HG03280 (cell line): ENCODE data around the gene ENGASE.

ENCODE experiments used
- ATAC-seq: cut with Tn5 transposase; IDR thresholded peaks from one replicate; pipeline ENCODE4 v1.9.1; 2021; ENCODE audit warnings: mild to moderate bottlenecking, moderate library complexity; ENCODE audit not compliant: unreplicated experiment

Gene ENGASE

GRCh38 chr17:79091226-79091670 lies 16.6 kb downstream of the ENGASE start:
- no peak for ATAC-seq

- no peak for ATAC-seq
These were observed 17.9 kb downstream of the ENGASE start for GRCh38 chr17:79092567-79092966.

- no peak for ATAC-seq
These were observed 18.6 kb downstream of the ENGASE start for GRCh38 chr17:79093270-79093669.

- ATAC-seq: no peak
These were observed 19.6 kb downstream of the ENGASE start for GRCh38 chr17:79094261-79094660.

- no peak for ATAC-seq
These were observed 20.9 kb downstream of the ENGASE start for GRCh38 chr17:79095345-79096055.

GRCh38 chr17:79096477-79096876 lies 21.9 kb downstream of the ENGASE start:
- ATAC-seq: no peak

- ATAC-seq: no peak
These were observed 22.8 kb downstream of the ENGASE start for GRCh38 chr17:79097226-79098055.

GRCh38 chr17:79098282-79098867 lies 23.8 kb downstream of the ENGASE start:
- ATAC-seq: no peak

GRCh38 chr17:79100405-79100804 lies 25.8 kb downstream of the ENGASE start:
- no peak for ATAC-seq

- no peak for ATAC-seq
These were observed 26.6 kb downstream of the ENGASE start for GRCh38 chr17:79101111-79101673.

- ATAC-seq: no peak
These were observed 27.6 kb downstream of the ENGASE start for GRCh38 chr17:79102214-79102613.

- ATAC-seq: no peak
These were observed 30.4 kb downstream of the ENGASE start for GRCh38 chr17:79104898-79105600.

- ATAC-seq: no peak
These were observed 31.3 kb downstream of the ENGASE start for GRCh38 chr17:79105937-79106336.

GRCh38 chr17:79106958-79107357 lies 32.3 kb downstream of the ENGASE start:
- ATAC-seq: no peak

- no peak for ATAC-seq
These were observed 33.0 kb downstream of the ENGASE start for GRCh38 chr17:79107499-79108231.

- no peak for ATAC-seq
These were observed 33.7 kb downstream of the ENGASE start for GRCh38 chr17:79108232-79108850.

GRCh38 chr17:79108870-79109269 lies 34.2 kb downstream of the ENGASE start:
- no peak for ATAC-seq

- ATAC-seq: no peak
These were observed 35.0 kb downstream of the ENGASE start for GRCh38 chr17:79109584-79109983.

- ATAC-seq: no peak
These were observed 36.5 kb downstream of the ENGASE start for GRCh38 chr17:79111097-79111496.

- no peak for ATAC-seq
These were observed 37.8 kb downstream of the ENGASE start for GRCh38 chr17:79112471-79112870.
